Mucosa of descending colon (tissue), 3 donors: ENCODE results near the gene DNAJC25. TPM values are rescaled to one million over a fixed set of nuclear protein-coding genes. Genes with fewer than 3 reads are reported as not detected.
"Not testable (repeated sequence)": the region's sequence is repeated elsewhere in the genome, so short reads cannot be mapped to it uniquely, and the experiment has no call there.

Source experiments
- ATAC-seq: fragments of 200-7000 bp; cut with Tn5 transposase; one replicate; pipeline ENCODE4 v1.9.1; 2020; ENCODE audit warnings: mild to moderate bottlenecking, moderate library complexity
- DNase-seq, 3 donors: peaks; one replicate each; pipeline ENCODE4 v3.0.0-alpha.2; 2020
- H3K36me3 ChIP-seq: fragments of 200-600 bp; one replicate; pipeline ENCODE4 v1.8.0; 2021; ENCODE audit warnings: low read depth, mild to moderate bottlenecking
- H3K4me1 ChIP-seq: fragments of 200-600 bp; one replicate; pipeline ENCODE4 v1.8.0; 2021; ENCODE audit warnings: low read depth, mild to moderate bottlenecking
- H3K4me3 ChIP-seq: fragments of 200-600 bp; one replicate; pipeline ENCODE4 v1.8.0; 2021; ENCODE audit warnings: mild to moderate bottlenecking
- H3K9me3 ChIP-seq: fragments of 200-600 bp; one replicate; pipeline ENCODE4 v1.8.0; 2021; ENCODE audit warnings: mild to moderate bottlenecking
- CTCF ChIP-seq: fragments of 200-600 bp; IDR thresholded peaks from one replicate; pipeline ENCODE4 v1.8.0; 2022; ENCODE audit warnings: antibody characterized with exemption, mild to moderate bottlenecking
- intact Hi-C, 2 donors: fragments of 100-400 bp; cut with DNase I in 1 of 2; cut with micrococcal nuclease in 1 of 2; formaldehyde crosslinking; loops; one replicate each; pipeline versions ENCODE4 v1.11.0 to v1.11.1; 2022; cut with DNase I, micrococcal nuclease
- total RNA-seq, 3 donors: library from RNA; stranded (reverse); fragmentation: NEBNext Ultra II Directional in 2 of 3; extraction: Animal tissue kit (Norgen Biotek cat#: 25700) in 2 of 3; gene quantifications; one replicate each; pipeline versions ENCODE4 v1.2.1 to v1.2.4, GENCODE V29; 2021 to 2023
- donor health status: DM: no; HTN: no; CAD: no; lungs with moderate emphysema.
- donor health status: DM: no; HTN: no; CAD: no.
- donor health status: DM: no; HTN: yes; CAD: no.

DNAJC25 gene
- total RNA-seq, 3 donors from 2014 or later: 7.5 to 8.0 (median 7.7) TPM

- intact Hi-C loops: no loop called here
- no peak for TF ChIP-seq CTCF
- no peak for ATAC-seq
- H3K9me3 ChIP-seq: no peaks in the 10 kb centered on the region
- H3K4me3 ChIP-seq: no peak overlapping the region
- no peaks in the 10 kb centered on the region for H3K36me3 ChIP-seq
- H3K4me1 ChIP-seq: peaks cover 2% of the 10 kb centered on the region
- no peak for DNase-seq
Observed at GRCh38 chr9:111615928-111616327, 15.2 kb upstream of the DNAJC25 start.

GRCh38 chr9:111617349-111617748 lies 13.8 kb upstream of the DNAJC25 start:
- DNase-seq, H3K36me3 ChIP-seq, ATAC-seq, H3K4me3 ChIP-seq, H3K9me3 ChIP-seq, H3K4me1 ChIP-seq, intact Hi-C loops: not testable (repeated sequence)

GRCh38 chr9:111621895-111622480 lies 9.1 kb upstream of the DNAJC25 start:
- no peaks in the 10 kb centered on the region for H3K36me3 ChIP-seq
- ATAC-seq (peak; percentile 69), DNase-seq (peak in 1 of 3 donors; percentile 67)
- no peaks in the 10 kb centered on the region for H3K9me3 ChIP-seq
- no peak overlapping the region for H3K4me3 ChIP-seq
- peak; percentile 82 for TF ChIP-seq CTCF
- H3K4me1 ChIP-seq: no peaks in the 10 kb centered on the region
- intact Hi-C loops: no loop called here

- no peaks in the 10 kb centered on the region for H3K36me3 ChIP-seq
- H3K4me1 ChIP-seq: no peaks in the 10 kb centered on the region
- ATAC-seq (peak; percentile 49), DNase-seq (no peak)
- intact Hi-C loops: no loop called here
- no peak for TF ChIP-seq CTCF
- H3K9me3 ChIP-seq: no peaks in the 10 kb centered on the region
- no peak overlapping the region for H3K4me3 ChIP-seq
Observed at GRCh38 chr9:111622626-111623025, 8.5 kb upstream of the DNAJC25 start.

GRCh38 chr9:111627260-111627963 lies 3.7 kb upstream of the DNAJC25 start:
- intact Hi-C loops: no loop called here
- no peak for TF ChIP-seq CTCF
- ATAC-seq: peak; percentile 28
- H3K9me3 ChIP-seq: no peaks in the 10 kb centered on the region
- H3K4me3 ChIP-seq: no peak overlapping the region
- peaks cover 4% of the 10 kb centered on the region for H3K4me1 ChIP-seq
- no peaks in the 10 kb centered on the region for H3K36me3 ChIP-seq
- peak in 1 of 3 donors; percentile 56 for DNase-seq

- intact Hi-C loops: no loop called here
- H3K9me3 ChIP-seq: no peaks in the 10 kb centered on the region
- H3K36me3 ChIP-seq: no peaks in the 10 kb centered on the region
- DNase-seq (no peak), ATAC-seq (no peak)
- no peak for TF ChIP-seq CTCF
- H3K4me1 ChIP-seq: peaks cover 8% of the 10 kb centered on the region
- no peak overlapping the region for H3K4me3 ChIP-seq
Observed at GRCh38 chr9:111628411-111628810, 2.7 kb upstream of the DNAJC25 start.
